ENCODE data around the gene TMCC1.

The TMCC1 gene

GRCh38 chr3:129897026-129897425 lies 3.5 kb upstream of the TMCC1 start:
- H2BK120ac ChIP-seq (ENCODE audit: low read depth, low read length) = no peak overlapping the region
- peaks cover 4% of the 10 kb centered on the region for H3K4me1 ChIP-seq (ENCODE audit: control insufficient read depth, insufficient read depth, low read depth, low read length)
- no peak overlapping the region for H3K4me2 ChIP-seq (ENCODE audit: low read length, poor library complexity, severe bottlenecking)
- no peak for DNase-seq
- no peak overlapping the region for H4K91ac ChIP-seq (ENCODE audit: low read length)
- peaks cover 0 to 4% of the 10 kb centered on the region in 2 experiments for H3K36me3 ChIP-seq (ENCODE audit: control insufficient read depth in 1 of 2, insufficient read depth in 2 of 2, low read depth in 1 of 2, low read length in 2 of 2)
- H3K23ac ChIP-seq (ENCODE audit: low read length in 2 of 2) = no peak overlapping the region
- H2AFZ ChIP-seq (ENCODE audit: low read depth, low read length) = no peak overlapping the region
- no peak overlapping the region for H2BK12ac ChIP-seq (ENCODE audit: low read length in 2 of 2)
- H3K27me3 ChIP-seq (ENCODE audit: control insufficient read depth in 1 of 2, insufficient read depth in 1 of 2, low read length in 2 of 2) = no peaks in the 10 kb centered on the region
- no peak overlapping the region for H3K9ac ChIP-seq (ENCODE audit: low read length)
- H4K8ac ChIP-seq (ENCODE audit: low read length) = no peak overlapping the region
- no peak overlapping the region for H3K14ac ChIP-seq (ENCODE audit: low read length in 2 of 2)
- H2AK5ac ChIP-seq (ENCODE audit: low read length, severe bottlenecking) = no peak overlapping the region
- 80% methylated on average over 3 of the region's 3 CpGs for WGBS
- H2BK5ac ChIP-seq (ENCODE audit: low read depth, low read length, poor library complexity, severe bottlenecking) = no peak overlapping the region
- H3K18ac ChIP-seq (ENCODE audit: low read depth in 1 of 2, low read length in 2 of 2) = no peak overlapping the region
- H3K4me3 ChIP-seq (ENCODE audit: insufficient read depth in 1 of 2, low read depth in 1 of 2, low read length in 2 of 2) = no peak overlapping the region
- H3K79me1 ChIP-seq (replicated peaks; ENCODE audit: low read length, poor library complexity, severe bottlenecking) = peaks cover 7% of the 10 kb centered on the region
- H3K9me3 ChIP-seq (ENCODE audit: control insufficient read depth, low read length) = no peaks in the 10 kb centered on the region
- no peak overlapping the region for H3K4ac ChIP-seq (ENCODE audit: low read depth in 1 of 2, low read length in 2 of 2)
- no peak overlapping the region for H2BK15ac ChIP-seq (ENCODE audit: low read depth, poor library complexity, severe bottlenecking)
- H3K27ac ChIP-seq (ENCODE audit: low read length, poor library complexity, severe bottlenecking) = no peak overlapping the region

DNA sequence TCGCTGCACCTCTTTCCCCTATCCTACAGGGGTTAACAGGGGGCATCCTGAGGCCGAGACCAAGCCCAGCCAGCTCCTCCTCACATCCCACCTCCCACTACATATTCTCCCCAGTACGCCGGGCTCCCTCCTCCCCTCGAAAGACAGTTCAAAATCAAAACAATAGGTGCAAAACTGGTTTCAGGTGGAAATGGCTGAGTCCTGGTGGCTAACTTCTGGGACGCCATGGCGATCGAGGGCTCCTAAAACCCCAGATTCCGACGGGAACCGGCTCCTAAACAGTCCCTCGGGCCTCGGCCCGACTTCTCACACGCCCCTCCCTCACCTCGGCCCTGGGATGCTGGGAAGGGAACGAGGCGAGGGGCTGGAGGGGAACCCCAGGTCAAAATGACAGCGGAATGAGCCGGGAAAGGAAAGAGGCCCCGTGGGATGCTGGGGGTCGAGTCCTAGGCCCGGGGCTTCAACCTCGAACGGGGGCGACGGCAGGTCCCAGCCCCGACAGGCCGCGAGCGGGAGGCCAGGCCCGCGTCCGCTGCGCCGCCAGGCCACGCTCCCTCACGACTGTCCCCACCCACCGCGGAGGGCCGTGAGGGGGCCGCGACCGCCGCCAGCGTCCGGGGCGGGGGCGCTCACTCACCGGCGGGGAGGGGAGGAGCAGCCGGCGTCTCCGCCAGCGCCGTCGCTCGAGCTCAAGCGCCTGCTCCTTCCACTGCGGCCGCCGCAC lies 492 bp downstream of the TMCC1 start:
- H3K18ac ChIP-seq (ENCODE audit: low read depth in 1 of 2, low read length in 2 of 2) = peak overlapping the region; percentile 86 to 94
- H2AFZ ChIP-seq (ENCODE audit: low read depth, low read length) = peak overlapping the region; percentile 48

DNA sequence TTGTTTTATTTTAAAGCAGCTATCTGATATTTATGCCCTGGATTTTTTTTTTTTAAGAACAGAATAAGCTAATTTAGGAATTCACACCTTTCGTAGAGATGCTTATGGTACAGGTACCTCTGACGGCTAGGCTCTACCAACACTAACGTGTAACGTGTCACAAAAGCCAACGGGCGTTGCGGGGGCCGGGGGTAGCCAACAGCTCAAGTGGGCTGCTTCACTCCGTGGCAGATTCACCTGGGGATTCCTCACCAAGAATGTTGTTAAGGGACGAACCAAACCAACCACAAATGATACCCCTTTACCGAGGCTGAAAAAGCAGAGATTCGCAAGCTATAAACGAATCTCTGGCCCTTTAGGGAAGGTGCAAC lies 1.0 kb downstream of the TMCC1 start:
- H3K36me3 ChIP-seq (ENCODE audit: control insufficient read depth in 1 of 2, insufficient read depth in 2 of 2, low read depth in 1 of 2, low read length in 2 of 2) = peaks cover 0 to 4% of the 10 kb centered on the region in 2 experiments
- H3K79me1 ChIP-seq (replicated peaks; ENCODE audit: low read length, poor library complexity, severe bottlenecking) = peaks cover 12% of the 10 kb centered on the region
- no peaks in the 10 kb centered on the region for H3K9me3 ChIP-seq (ENCODE audit: control insufficient read depth, low read length)
- no peak overlapping the region for H4K91ac ChIP-seq (ENCODE audit: low read length)
- H3K4me1 ChIP-seq (ENCODE audit: control insufficient read depth, insufficient read depth, low read depth, low read length) = peaks cover 9% of the 10 kb centered on the region
- H3K14ac ChIP-seq (ENCODE audit: low read length in 2 of 2) = no peak overlapping the region
- no peak overlapping the region for H2BK15ac ChIP-seq (ENCODE audit: low read depth, poor library complexity, severe bottlenecking)
- H2BK120ac ChIP-seq (ENCODE audit: low read depth, low read length) = no peak overlapping the region
- no peak for DNase-seq
- no peak overlapping the region for H2BK12ac ChIP-seq (ENCODE audit: low read length in 2 of 2)
- 12% methylated on average over 13 of the region's 13 CpGs for WGBS
- H3K23ac ChIP-seq (ENCODE audit: low read length in 2 of 2) = peak overlapping the region in 1 of 2 experiments; percentile 89
- H3K27me3 ChIP-seq (ENCODE audit: control insufficient read depth in 1 of 2, insufficient read depth in 1 of 2, low read length in 2 of 2) = no peaks in the 10 kb centered on the region
- no peak overlapping the region for H2AK5ac ChIP-seq (ENCODE audit: low read length, severe bottlenecking)
- H3K4ac ChIP-seq (ENCODE audit: low read depth in 1 of 2, low read length in 2 of 2) = no peak overlapping the region
- H2AFZ ChIP-seq (ENCODE audit: low read depth, low read length) = peak overlapping the region; percentile 48
- peak overlapping the region in 1 of 2 experiments; percentile 86 for H3K18ac ChIP-seq (ENCODE audit: low read depth in 1 of 2, low read length in 2 of 2)
- H3K9ac ChIP-seq (ENCODE audit: low read length) = peak overlapping the region; percentile 99
- peak overlapping the region; percentile 51 for H4K8ac ChIP-seq (ENCODE audit: low read length)
- H2BK5ac ChIP-seq (ENCODE audit: low read depth, low read length, poor library complexity, severe bottlenecking) = no peak overlapping the region
- peak overlapping the region; percentile 66 for H3K4me2 ChIP-seq (ENCODE audit: low read length, poor library complexity, severe bottlenecking)
- H3K27ac ChIP-seq (ENCODE audit: low read length, poor library complexity, severe bottlenecking) = no peak overlapping the region
- peak overlapping the region; percentile 94 to 99 for H3K4me3 ChIP-seq (ENCODE audit: insufficient read depth in 1 of 2, low read depth in 1 of 2, low read length in 2 of 2)

More for the DNA sequence above, 492 bp downstream of the TMCC1 start:
- Histone ChIP-seq H2BK120ac (ENCODE audit: low read depth, low read length) (peak overlapping the region; percentile 97), H3K23ac (ENCODE audit: low read length in 2 of 2) (peak overlapping the region in 1 of 2 experiments; percentile 6), H3K14ac (ENCODE audit: low read length in 2 of 2) (peak overlapping the region; percentile 62 to 79), H3K9me3 (ENCODE audit: control insufficient read depth, low read length) (no peaks in the 10 kb centered on the region), H2BK12ac (ENCODE audit: low read length in 2 of 2) (peak overlapping the region in 1 of 2 experiments; percentile 26), H4K8ac (ENCODE audit: low read length) (peak overlapping the region; percentile 89), H3K4me3 (ENCODE audit: insufficient read depth in 1 of 2, low read depth in 1 of 2, low read length in 2 of 2) (peak overlapping the region; percentile 94 to 99), H3K4me1 (ENCODE audit: control insufficient read depth, insufficient read depth, low read depth, low read length) (peaks cover 9% of the 10 kb centered on the region), H3K79me1 (replicated peaks; ENCODE audit: low read length, poor library complexity, severe bottlenecking) (peaks cover 12% of the 10 kb centered on the region), H3K4ac (ENCODE audit: low read depth in 1 of 2, low read length in 2 of 2) (peak overlapping the region; percentile 60 to 75), H3K36me3 (ENCODE audit: control insufficient read depth in 1 of 2, insufficient read depth in 2 of 2, low read depth in 1 of 2, low read length in 2 of 2) (peaks cover 0 to 4% of the 10 kb centered on the region in 2 experiments), H3K27ac (ENCODE audit: low read length, poor library complexity, severe bottlenecking) (peak overlapping the region; percentile 32), H3K4me2 (ENCODE audit: low read length, poor library complexity, severe bottlenecking) (peak overlapping the region; percentile 66), H3K9ac (ENCODE audit: low read length) (peak overlapping the region; percentile 99), H2AK5ac (ENCODE audit: low read length, severe bottlenecking) (no peak overlapping the region), H2BK15ac (ENCODE audit: low read depth, poor library complexity, severe bottlenecking) (peak overlapping the region; percentile 23), H4K91ac (ENCODE audit: low read length) (peak overlapping the region; percentile 34), H2BK5ac (ENCODE audit: low read depth, low read length, poor library complexity, severe bottlenecking) (no peak overlapping the region), H3K27me3 (ENCODE audit: control insufficient read depth in 1 of 2, insufficient read depth in 1 of 2, low read length in 2 of 2) (no peaks in the 10 kb centered on the region)
- 0% methylated on average over 19 of the region's 62 CpGs for WGBS
- peak; percentile 56 for DNase-seq

GRCh38 chr3:129890891-129891290 lies 2.6 kb downstream of the TMCC1 start:
- peaks cover 9% of the 10 kb centered on the region for H3K4me1 ChIP-seq (ENCODE audit: control insufficient read depth, insufficient read depth, low read depth, low read length)
- H4K91ac ChIP-seq (ENCODE audit: low read length) = no peak overlapping the region
- H2BK5ac ChIP-seq (ENCODE audit: low read depth, low read length, poor library complexity, severe bottlenecking) = no peak overlapping the region
- H3K27ac ChIP-seq (ENCODE audit: low read length, poor library complexity, severe bottlenecking) = no peak overlapping the region
- no peak overlapping the region for H2AK5ac ChIP-seq (ENCODE audit: low read length, severe bottlenecking)
- no peaks in the 10 kb centered on the region for H3K9me3 ChIP-seq (ENCODE audit: control insufficient read depth, low read length)
- no peak overlapping the region for H2BK15ac ChIP-seq (ENCODE audit: low read depth, poor library complexity, severe bottlenecking)
- WGBS = 100% methylated on average over 1 of the region's 2 CpGs
- H3K14ac ChIP-seq (ENCODE audit: low read length in 2 of 2) = no peak overlapping the region
- no peak overlapping the region for H2BK120ac ChIP-seq (ENCODE audit: low read depth, low read length)
- DNase-seq = no peak
- no peak overlapping the region for H3K4me3 ChIP-seq (ENCODE audit: insufficient read depth in 1 of 2, low read depth in 1 of 2, low read length in 2 of 2)
- peaks cover 17% of the 10 kb centered on the region for H3K79me1 ChIP-seq (replicated peaks; ENCODE audit: low read length, poor library complexity, severe bottlenecking)
- no peak overlapping the region for H2BK12ac ChIP-seq (ENCODE audit: low read length in 2 of 2)
- no peak overlapping the region for H3K4ac ChIP-seq (ENCODE audit: low read depth in 1 of 2, low read length in 2 of 2)
- no peak overlapping the region for H3K23ac ChIP-seq (ENCODE audit: low read length in 2 of 2)
- H3K27me3 ChIP-seq (ENCODE audit: control insufficient read depth in 1 of 2, insufficient read depth in 1 of 2, low read length in 2 of 2) = no peaks in the 10 kb centered on the region
- no peak overlapping the region for H2AFZ ChIP-seq (ENCODE audit: low read depth, low read length)
- H3K4me2 ChIP-seq (ENCODE audit: low read length, poor library complexity, severe bottlenecking) = no peak overlapping the region
- H3K9ac ChIP-seq (ENCODE audit: low read length) = no peak overlapping the region
- peaks cover 0 to 7% of the 10 kb centered on the region in 2 experiments for H3K36me3 ChIP-seq (ENCODE audit: control insufficient read depth in 1 of 2, insufficient read depth in 2 of 2, low read depth in 1 of 2, low read length in 2 of 2)
- H3K18ac ChIP-seq (ENCODE audit: low read depth in 1 of 2, low read length in 2 of 2) = no peak overlapping the region
- H4K8ac ChIP-seq (ENCODE audit: low read length) = no peak overlapping the region
